H4 (cell line): Measurements from ENCODE around the gene SUGT1. TPM values are rescaled to one million over a fixed set of nuclear protein-coding genes. Genes with fewer than 3 reads are reported as not detected.
"Not testable (repeated sequence)": the region's sequence is repeated elsewhere in the genome, so short reads cannot be mapped to it uniquely, and the experiment has no call there.

ENCODE experiments used
- DNase-seq: peaks from one replicate; pipeline ENCODE4 v3.0.0-alpha.2; 2015; ENCODE audit warnings: low spot score
- total RNA-seq: library from RNA; depleted of rRNA; stranded (reverse); fragments of >200 nt; shearing (Covaris generic); gene quantifications from 2 replicates; pipeline ENCODE4 v1.2.3, GENCODE V29; 2014; rRNA removed

The SUGT1 gene
- 23.7 and 24.0 TPM in 2 replicates for total RNA-seq

DNA sequence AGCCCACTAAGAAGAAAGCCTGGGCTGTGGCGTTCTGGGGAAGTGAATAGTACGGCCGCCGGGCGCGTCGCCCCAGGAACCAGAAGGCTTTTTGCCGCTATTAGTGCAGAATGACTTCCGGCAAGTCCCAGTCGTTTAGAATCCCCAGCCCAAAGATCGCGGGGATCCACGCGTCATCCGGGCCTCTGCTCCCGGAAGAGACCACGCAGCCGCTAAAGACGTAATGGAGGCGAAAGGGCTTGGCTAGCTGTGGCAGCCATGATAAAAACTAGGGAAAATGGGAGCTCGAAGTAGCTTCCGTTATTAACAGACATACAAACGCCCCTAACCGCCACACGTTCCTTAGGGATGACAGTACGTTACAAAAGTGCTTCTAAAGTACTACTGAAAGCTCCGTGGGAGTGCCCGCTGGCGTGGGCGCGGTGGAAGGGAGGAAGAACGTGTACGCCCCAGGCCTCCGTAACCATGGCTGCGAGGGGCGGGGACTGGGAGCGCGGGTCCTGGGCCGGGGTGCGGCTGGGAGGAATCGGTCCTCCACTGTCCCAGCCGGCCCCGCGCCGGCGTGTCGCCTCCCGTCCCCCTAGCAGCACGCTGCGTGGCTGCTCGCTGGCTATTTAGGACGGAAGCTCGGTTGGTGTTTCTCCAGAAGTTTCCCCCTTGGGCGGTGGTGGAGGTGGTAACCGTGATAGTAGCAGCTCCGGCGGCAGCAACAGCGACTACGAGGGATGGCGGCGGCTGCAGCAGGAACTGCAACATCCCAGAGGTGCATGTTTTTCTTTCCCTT is at the start of gene SUGT1:
Gene SUGT1 (plus strand): TSS at position 641 of the 784 bp plus-strand sequence. CDS start 85 bp downstream, at position 726.
- peak; percentile 93 for DNase-seq

DNA sequence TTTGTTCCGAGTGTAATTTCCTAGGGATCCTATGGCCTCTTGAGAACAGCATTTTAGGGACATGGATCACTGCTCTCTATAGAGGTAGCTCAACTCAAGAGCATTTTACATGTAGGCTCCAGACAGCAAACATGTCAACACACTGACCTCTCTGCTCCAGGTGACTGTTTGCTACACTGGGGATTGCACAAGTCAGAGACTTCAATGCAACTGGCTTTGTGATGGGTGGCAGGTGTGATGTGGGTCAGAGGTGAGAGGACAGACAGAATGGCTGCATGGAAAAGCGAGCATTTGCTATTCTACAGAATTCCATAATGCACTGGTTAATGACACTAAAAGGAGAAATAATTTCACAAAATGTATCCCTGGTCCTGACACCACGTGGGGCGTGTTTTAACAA is 49.3 kb upstream of the SUGT1 start:
- DNase-seq = not testable (repeated sequence)

DNA sequence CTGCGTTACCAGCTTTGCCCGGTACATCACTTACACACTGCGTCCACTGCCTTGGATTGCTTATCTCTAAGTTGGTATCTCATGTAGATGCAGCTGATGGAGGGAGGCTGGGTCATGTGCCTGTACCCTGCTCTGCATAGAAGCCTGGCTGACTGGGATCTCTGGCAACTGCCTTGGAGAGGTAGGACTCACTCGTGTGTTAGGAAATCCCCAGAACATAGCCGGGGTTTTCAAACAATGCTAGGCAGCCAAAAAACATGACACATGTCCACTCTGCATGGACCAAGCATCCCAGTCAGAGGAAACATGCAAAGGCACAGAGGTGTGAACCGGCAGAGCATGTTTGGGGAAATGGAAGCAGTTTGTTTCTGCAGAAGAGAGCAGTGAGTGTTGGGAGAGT is 46.5 kb upstream of the SUGT1 start:
- not testable (repeated sequence) for DNase-seq

DNA sequence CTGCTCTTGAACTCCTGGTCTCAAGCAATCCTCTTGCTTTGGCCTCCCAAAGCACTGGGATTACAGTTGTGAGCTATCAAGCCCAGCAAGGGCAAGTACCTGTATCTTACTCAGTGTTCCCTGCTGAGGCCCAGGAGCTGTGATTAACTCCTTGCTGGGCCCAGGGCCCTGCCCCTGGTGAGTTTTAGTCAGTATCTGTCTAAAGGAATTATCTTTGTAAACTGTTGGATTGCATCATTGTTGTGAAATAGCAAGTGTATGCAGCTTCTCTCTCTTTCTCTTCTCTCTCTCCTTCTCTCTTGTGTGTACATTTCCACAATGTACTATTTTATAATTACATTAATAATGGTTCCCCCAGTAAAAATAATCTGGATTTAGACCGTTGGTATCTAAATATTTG is 45.8 kb upstream of the SUGT1 start:
- not testable (repeated sequence) for DNase-seq

DNA sequence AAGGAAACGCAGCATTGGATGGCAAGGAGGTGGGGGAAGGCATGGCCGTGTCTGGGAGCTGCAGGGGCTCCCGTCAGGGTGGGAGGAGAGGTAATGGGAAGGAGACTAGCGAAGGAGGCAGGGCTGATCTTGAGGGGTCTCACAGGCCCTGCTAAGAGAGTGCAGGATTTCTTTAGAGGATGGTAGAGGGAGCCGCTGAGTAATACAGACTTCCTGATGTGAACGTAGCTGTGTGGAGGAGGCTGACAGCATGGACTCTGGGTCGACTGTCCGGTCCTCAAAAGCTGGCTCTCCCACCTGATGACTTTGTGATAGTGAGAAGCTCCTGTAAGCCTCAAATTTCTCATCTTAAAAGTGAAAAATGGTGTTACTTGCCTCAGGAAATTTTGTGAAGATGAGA is 44.5 kb upstream of the SUGT1 start:
- not testable (repeated sequence) for DNase-seq

DNA sequence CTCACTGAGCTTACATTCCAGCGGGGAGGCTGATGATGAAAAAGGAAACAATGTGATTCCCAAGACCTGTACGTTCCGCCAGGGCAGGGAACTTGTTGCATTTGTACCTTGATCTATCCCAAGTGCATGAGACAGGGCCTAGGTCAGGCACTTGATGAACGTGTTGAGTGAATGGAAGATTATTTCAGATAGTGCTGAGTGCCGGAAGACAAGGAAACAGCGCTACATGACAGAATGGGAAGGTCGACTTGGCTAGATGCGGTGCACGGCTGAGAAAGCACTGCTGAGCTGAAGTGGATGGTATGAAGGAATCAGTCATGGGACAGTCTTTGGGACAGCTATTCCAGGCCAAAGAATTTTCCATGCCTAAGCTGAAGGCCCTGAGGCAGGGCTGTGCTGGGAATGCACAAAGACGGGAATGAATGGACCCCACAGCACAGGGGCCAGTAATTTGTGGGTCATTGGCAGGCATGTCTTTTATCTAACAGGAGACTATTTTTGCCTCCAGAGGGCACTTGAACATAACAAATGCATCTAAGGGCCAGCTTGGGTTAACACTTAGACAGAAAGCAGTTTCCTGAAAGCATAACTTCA is 43.5 kb upstream of the SUGT1 start:
- DNase-seq = not testable (repeated sequence)

DNA sequence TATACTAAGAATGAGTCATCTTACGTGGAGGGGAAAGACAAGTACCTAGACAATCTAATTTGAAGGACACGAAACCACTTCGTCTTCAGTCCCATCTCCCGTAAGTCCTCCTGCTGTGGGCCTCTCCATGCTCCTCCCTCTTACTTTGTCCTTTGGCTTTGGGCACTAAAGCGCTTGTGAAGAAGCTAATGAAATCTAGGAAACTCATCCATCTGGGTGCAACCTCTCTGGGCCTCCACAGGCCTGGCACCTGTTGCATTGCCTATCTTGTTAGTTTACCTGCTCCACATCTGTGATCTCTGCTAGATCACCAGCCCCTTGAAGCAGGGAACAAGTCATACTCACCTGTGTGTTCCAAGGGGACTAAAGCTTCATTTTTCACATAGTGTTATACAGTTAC is 42.5 kb upstream of the SUGT1 start:
- not testable (repeated sequence) for DNase-seq

DNA sequence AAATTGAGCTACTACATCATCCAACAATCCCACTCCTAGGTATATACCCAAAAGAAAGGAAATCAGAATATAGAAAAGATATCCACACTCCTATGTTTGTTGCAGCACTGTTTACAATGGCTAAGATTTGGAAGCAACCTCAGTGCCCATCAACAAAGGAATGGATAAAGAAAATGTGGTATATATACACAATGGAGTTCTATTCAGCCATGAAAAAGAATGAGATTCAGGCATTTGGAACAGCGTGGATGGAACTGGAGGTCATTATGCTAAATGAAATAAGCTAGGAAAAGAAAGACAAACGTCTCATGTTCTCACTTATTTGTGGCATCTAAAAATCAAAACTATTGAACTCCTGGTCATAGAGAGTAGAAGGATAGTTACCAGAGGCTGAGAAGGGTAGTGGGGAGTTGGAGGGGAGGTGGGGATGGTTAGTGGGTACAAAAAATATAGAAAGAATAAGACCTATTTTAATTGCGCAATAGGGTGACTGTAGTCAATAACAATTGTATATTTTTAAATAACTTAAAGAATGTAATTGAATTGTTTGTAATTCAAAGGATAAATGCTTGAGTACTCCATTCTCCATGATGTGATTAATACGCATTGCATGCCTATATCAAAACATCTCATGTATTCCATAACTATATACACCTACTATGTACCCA is 37.4 kb upstream of the SUGT1 start:
- no peak for DNase-seq

DNA sequence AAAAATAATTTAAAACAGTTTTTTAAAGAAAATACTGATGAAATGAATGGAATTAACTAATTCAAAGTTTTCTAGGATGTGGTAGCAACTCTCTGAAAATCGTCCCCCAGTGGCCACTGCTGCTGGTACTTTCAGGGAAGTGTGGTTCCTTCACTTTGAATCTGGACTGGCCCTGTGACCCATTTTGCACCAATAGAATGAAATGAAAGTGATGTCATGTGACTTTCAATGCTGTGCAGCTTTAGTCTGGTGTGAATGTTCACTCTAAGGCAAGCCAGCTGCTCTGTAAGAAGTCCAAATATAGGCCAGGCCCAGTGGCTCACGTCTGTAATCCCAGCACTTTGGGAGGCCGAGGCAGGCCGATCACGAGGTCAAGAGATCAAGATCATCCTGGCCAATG is 36.8 kb upstream of the SUGT1 start:
- DNase-seq = no peak

DNA sequence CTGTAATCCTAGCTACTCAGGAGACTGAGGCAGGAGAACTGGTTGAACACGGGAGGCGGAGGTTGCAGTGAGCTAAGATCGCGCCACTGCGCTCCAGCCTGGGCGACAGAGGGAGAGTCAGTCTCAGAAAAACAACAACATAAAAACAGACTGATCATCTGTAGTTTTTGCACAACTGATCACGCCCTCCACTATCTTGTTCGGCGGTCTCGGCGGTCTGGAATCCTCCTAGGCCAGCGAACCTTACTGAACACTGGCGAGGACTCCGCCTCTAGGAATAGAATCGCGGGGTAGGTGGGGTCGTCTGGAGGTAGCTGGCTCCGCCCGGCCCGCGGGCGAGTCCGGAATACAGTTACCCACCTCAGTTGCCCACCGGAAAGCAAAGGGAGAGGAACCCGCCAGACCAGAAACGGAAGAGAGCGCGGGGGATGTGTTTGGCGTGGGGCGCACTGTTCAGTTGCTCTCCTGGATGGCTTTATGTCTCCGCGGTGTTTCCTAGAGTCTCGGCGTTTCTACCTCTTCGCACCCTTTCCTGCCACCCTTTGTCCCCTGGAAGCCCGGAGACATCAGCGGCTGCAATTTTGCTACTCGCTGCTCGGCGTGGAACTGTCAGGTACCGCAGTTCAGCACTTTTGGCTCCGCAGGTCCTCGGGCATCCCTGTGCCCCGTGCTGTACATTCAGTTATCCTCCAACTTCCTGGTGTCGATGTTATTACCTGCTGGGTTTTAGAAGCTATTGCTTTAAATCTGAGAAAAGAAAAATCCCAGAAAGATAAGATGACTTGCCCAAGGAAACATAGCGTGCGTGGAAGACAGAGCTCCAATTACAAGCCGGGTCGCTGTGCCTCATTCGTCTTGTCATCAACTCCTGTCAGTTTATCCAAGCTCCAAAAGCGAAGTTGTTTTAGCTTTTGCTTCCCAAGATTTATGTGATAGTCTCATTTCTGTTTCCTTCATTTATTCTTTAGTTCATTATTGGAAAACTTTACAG is 35.3 kb upstream of the SUGT1 start:
- DNase-seq = peak; percentile 66

DNA sequence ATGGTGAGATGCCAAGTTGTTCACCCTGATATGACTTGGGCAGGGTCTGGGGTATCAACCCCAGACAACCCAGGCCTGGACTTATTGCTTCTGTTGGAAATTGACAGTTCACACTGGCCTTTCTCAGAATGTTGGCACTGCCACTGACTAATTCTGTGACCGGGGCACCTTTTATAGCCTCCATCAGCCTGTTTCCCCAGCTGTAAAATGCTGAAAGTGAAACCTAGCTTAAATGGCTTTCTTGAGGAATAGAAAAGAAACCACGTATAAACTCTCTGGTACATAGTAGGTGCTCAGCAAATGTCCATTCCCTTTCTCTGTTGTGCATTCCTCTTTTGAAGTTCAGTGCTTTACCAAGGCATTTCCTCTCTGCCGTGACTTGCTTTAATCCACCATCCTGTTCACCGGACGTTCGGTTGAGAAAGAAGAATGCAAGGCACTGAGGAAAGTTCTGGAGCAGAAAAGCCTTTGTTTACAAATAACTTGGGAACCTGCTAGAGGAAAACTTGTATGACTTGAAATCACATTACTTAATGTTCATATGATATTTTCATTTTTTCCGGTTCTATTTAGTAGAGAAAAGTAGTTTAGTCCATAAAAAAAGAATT is 21.4 kb upstream of the SUGT1 start:
- not testable (repeated sequence) for DNase-seq

DNA sequence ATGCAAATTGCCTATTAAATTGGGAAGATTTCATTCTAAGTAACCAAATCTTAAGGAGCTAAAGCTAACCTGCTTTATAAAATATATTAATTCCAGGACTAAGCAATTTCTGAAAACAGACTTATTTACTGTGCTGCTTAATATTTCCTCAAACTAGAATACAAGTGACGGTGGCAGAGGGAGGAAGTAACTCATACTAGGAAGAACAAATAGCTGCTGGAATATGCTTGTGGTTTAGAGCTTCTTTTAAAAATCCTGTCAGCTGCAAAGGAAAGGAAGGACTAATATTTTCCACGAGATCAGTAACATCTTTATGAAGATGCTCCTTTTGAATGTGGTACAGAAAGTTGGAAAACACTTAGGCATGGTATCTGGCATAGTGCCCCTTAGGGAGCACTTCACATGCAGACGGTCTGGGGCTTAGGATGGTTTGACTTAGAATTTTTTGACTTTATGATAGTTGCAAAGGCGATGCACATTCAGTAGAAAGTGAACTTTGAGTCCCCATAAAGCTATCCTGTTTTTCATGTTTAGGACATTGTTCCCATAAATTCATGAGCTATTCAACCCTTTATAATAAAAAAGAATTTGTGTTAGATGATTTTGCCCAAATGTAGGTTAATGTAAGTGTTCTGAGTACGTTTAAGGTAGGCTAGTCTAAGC is 13.8 kb upstream of the SUGT1 start:
- no peak for DNase-seq

DNA sequence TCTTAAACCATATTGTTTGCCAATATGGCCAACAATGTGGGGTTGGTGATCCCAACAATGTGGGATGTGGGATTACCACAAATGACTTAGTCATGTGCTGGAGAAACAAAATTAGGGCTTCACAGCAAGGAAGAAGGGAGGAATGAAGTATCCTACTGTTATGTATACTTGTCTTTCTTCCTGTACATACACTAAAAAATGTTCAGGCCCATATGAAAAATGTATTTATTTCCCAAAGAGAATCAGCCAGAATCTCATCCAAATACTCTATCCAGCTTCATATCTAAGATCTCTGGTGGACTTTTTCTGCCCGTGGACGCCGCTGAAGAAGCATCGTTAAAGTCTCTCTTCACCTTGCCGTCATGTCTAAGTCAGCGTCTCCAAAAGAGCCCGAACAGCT is 10.5 kb upstream of the SUGT1 start, which contains the start of gene HNRNPA1L2:
Gene HNRNPA1L2 (plus strand): TSS at position 301 of the 400 bp plus-strand sequence. CDS start 62 bp downstream, at position 363.
- DNase-seq = no peak

DNA sequence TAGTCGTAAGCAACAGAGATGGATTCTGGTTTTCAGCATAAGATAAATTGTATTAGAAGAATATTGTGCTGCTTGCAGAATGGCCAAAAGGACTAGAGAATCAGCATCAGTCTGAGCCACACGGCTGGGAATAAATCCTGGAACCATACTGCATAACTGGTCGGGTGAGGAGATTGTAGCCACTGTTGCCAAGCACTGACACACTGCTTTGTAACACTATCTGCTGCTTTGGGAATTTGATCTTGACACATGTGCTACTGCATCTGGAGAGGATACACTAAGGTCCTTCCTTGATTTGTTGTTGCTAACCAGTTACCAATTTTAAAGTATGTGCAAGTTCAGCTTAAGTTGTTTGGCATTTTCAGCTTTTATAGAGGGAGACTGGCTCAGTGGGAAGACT is 8.5 kb upstream of the SUGT1 start:
- DNase-seq = no peak

DNA sequence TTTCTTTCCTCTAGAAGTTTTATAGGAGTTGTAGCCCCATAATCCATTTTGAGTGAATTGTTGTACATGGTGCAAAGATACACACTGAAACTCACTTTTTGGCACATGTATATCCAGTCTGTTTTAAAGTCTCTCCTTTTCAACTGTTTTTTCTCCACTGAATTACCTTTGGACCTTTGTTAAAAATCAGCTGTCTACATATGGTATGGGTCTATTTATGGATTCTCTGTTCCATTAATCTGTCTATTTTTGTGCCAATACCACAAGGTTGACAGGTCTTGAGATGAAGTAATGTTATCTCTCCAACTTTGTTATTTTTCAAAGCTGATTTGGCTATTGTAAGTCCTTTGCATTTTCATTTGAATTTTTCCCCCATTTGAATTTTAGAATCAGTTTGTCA is 5.7 kb upstream of the SUGT1 start:
- DNase-seq = no peak

DNA sequence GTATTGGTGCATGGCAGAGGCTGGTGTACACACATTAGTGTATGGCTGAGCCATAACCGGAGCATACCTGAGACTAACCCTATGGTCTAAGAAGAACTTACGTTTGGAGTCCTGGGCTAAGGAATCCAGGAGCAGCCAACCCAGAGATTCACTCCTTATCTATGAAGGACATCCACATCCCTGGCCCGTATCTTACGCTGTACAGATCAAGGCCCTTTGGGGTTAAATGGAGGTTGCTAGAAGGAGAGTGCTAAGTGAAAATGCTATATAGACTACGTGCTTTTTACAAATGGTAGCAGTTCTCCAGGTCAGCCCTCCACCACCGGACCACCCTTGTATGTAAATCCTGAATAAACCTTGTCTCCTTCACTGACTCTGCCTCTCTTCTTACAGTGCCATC is 1.9 kb upstream of the SUGT1 start:
- no peak for DNase-seq

DNA sequence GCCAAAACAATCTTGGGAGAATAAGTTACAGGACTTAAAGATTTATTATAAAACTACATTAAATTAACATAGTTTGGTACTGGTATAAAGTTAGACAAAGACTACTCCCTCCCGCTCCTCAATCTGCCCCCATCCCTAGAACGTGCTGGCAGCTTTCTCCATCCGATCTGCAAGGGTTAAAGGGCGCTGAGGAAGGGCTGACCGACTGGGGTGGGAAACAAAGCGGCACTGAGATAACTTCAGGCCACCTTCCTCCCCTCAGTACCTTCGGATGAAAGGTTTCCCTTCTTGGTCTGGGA is 790 bp upstream of the SUGT1 start:
- no peak for DNase-seq

DNA sequence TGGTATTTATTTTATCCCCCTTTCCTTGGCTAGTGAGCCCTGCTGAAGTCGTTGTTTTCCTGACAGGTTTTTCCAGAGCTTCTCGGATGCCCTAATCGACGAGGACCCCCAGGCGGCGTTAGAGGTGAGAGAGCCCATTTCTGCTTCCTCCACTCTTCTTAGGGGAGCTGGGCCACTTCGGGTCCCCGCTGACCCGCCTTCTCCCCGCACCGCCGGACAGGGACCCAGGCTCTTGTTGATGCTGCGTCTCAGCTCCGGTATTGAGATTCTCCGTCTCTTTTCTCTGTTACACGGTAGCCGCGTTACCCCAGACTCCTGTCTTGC is 306 bp downstream of the SUGT1 start:
- DNase-seq = no peak

DNA sequence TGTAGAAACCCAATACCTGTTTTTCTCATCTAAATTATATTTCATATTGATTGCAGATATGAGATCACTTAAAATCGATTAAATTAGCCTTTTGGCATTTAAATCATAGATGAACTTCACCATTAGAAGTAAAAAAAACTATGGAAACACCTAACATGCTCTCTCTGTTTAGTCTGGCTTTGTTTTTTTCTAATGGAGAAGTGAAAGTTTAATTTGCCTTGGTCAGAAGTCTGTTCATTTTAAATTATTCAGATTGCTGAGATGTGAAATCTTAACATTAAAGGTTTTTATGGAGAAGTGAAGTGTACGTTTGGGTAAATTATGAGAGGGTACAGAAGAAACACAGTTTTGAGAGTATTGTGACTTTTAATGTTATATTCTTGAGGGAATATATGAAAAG is 6.7 kb downstream of the SUGT1 start:
- DNase-seq = no peak

DNA sequence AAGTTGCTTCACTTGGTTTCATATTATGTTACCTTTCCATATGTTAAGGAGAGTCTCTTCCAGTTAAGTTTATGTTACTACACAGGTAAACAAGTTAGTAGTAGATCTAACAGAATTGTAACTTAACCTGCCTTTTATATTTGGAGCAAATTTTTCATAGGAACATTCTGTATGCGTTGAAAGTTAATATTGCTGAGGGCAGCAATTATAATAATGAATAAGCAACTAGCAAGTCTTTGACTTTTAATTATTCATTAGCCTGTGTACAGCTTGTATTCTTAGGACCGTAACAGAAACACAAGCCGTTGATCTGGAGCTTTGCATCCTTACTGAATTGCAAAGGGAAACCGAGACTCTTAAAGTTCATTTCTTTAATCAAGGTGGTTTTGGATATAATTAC is 11.6 kb downstream of the SUGT1 start:
- DNase-seq = no peak

DNA sequence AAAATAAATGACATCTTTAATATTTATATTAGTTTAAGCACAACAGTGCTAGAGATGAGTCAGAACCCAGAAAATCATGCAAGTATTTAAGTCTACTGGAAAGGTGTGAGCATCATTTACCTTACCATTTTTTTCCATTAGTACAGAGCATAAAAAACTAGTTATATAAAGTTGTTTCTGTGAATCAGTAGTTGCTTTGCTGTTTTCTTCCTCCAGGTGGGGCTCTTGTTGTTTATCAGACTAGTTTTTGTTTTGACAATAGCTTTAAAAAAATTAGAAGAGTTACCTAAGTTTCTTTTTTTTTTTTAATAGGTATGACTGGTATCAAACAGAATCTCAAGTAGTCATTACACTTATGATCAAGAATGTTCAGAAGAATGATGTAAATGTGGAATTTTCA is 12.7 kb downstream of the SUGT1 start:
- no peak for DNase-seq
